ENCODE results near the gene ACYP2.

DNA sequence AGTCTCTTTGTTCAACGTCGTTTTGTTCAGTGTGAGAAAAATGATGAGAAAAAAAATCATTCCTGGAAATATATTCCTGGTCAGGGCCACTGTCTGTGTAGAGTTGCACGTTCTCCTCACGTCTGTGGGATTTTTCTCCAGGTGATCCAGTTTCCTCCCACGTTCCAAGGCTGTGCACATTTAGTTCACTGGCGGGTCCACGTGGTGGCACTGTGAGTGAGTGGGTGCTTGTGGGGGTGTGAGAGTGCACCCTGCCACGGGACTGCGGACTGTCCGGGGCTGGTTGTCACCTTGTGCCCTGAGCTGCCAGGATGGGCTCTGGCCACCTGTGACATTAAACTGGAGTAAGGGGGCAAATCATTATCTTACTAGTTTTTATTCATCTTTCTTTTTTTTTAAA lies 30.3 kb upstream of the ACYP2 start:
- TF ChIP-seq, protein P1, sequence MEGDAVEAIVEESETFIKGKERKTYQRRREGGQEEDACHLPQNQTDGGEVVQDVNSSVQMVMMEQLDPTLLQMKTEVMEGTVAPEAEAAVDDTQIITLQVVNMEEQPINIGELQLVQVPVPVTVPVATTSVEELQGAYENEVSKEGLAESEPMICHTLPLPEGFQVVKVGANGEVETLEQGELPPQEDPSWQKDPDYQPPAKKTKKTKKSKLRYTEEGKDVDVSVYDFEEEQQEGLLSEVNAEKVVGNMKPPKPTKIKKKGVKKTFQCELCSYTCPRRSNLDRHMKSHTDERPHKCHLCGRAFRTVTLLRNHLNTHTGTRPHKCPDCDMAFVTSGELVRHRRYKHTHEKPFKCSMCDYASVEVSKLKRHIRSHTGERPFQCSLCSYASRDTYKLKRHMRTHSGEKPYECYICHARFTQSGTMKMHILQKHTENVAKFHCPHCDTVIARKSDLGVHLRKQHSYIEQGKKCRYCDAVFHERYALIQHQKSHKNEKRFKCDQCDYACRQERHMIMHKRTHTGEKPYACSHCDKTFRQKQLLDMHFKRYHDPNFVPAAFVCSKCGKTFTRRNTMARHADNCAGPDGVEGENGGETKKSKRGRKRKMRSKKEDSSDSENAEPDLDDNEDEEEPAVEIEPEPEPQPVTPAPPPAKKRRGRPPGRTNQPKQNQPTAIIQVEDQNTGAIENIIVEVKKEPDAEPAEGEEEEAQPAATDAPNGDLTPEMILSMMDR (IDR thresholded peaks at IDR 0.05): no peak
- TF ChIP-seq POLR2A (IDR thresholded peaks at IDR 0.05): no peak

Measured in Peyer's patch (tissue), 4 donors.